Osteocyte (in vitro differentiated cells): ENCODE results near the gene SCP2. TPM values are rescaled to one million over a fixed set of nuclear protein-coding genes. Genes with fewer than 3 reads are reported as not detected.

Experiments
- DNase-seq: peaks from one replicate; pipeline ENCODE4 v3.0.0; 2021; ENCODE audit warnings: mixed read lengths; ENCODE audit not compliant: unreplicated experiment; ENCODE audit errors: extremely low spot score
- H3K27ac Mint-ChIP-seq: one replicate; pipeline ENCODE4 v1.8.0; 2021; ENCODE audit warnings: mild to moderate bottlenecking, mixed read lengths; ENCODE audit not compliant: unreplicated experiment
- H3K27me3 Mint-ChIP-seq: one replicate; pipeline ENCODE4 v1.8.0; 2021; ENCODE audit warnings: mixed read lengths; ENCODE audit not compliant: unreplicated experiment
- H3K36me3 Mint-ChIP-seq: one replicate; pipeline ENCODE4 v1.8.0; 2021; ENCODE audit warnings: mixed read lengths; ENCODE audit not compliant: unreplicated experiment
- H3K4me1 Mint-ChIP-seq: one replicate; pipeline ENCODE4 v1.8.0; 2021; ENCODE audit warnings: mixed read lengths; ENCODE audit not compliant: unreplicated experiment
- H3K4me3 Mint-ChIP-seq: one replicate; pipeline ENCODE4 v1.8.0; 2021; ENCODE audit warnings: mild to moderate bottlenecking, moderate library complexity, mixed read lengths; ENCODE audit not compliant: unreplicated experiment
- H3K9me3 Mint-ChIP-seq: one replicate; pipeline ENCODE4 v1.8.0; 2021; ENCODE audit warnings: mixed read lengths; ENCODE audit not compliant: unreplicated experiment
- total RNA-seq: library from RNA; stranded (reverse); gene quantifications from 2 replicates; pipeline ENCODE4 v1.2.1, GENCODE V29; 2021
- TF ChIP-seq, protein P1 (sequence below): fragments of 200-600 bp; sonication (generic); IDR thresholded peaks from 2 replicates; pipeline ENCODE4 v1.5.0; 2021; ENCODE audit warnings: antibody characterized with exemption, mild to moderate bottlenecking, moderate library complexity

The SCP2 gene
- total RNA-seq, 1 donor from 2014 or later, result 84.2 TPM

DNA sequence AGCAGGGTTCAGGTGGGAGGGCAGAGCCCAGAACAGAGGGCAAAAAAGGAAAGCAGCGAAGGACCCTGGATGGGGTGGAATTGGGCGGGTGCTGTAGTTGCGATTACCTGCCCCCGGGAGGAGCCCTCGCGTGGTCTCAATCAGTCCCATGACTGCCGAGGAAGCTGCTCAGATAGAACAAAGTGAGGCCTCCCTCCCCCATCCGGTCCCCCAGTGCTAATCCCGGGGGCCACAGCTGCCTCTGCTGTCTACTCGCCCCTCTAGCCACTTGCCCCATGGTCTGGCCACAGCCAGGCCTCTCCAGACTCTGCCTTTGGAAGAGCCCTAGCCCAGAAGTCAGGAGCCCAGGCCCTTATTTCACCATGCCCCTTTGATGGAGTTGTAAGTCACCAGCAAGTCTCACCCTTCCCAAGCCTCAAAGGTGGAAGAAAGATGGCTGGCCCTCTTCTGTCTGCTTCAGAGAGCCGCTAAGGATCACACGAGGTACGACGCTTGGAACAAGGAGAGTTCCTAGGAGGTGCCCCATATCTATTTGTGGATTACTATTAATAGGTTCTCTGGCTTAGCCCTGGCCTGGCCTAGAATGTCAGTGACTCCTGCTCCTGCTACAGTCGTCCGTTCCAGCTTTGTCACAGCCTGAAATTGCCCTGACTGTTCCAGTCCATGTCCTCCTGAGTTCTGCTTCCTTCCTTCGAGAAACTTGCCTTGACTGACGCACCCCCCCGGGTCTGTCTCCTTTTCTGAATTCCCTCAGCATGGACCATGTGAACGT, 22.0 kb upstream of the SCP2 start:
- Mint-ChIP-seq H3K4me1 (no peaks in the 10 kb centered on the region), H3K9me3 (no peaks in the 10 kb centered on the region), H3K27me3 (no peaks in the 10 kb centered on the region), H3K27ac (no peak overlapping the region), H3K4me3 (no peak overlapping the region), H3K36me3 (peaks cover 1% of the 10 kb centered on the region)
- DNase-seq, result no peak
- TF ChIP-seq, protein P1, sequence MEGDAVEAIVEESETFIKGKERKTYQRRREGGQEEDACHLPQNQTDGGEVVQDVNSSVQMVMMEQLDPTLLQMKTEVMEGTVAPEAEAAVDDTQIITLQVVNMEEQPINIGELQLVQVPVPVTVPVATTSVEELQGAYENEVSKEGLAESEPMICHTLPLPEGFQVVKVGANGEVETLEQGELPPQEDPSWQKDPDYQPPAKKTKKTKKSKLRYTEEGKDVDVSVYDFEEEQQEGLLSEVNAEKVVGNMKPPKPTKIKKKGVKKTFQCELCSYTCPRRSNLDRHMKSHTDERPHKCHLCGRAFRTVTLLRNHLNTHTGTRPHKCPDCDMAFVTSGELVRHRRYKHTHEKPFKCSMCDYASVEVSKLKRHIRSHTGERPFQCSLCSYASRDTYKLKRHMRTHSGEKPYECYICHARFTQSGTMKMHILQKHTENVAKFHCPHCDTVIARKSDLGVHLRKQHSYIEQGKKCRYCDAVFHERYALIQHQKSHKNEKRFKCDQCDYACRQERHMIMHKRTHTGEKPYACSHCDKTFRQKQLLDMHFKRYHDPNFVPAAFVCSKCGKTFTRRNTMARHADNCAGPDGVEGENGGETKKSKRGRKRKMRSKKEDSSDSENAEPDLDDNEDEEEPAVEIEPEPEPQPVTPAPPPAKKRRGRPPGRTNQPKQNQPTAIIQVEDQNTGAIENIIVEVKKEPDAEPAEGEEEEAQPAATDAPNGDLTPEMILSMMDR, result peak; percentile 46

DNA sequence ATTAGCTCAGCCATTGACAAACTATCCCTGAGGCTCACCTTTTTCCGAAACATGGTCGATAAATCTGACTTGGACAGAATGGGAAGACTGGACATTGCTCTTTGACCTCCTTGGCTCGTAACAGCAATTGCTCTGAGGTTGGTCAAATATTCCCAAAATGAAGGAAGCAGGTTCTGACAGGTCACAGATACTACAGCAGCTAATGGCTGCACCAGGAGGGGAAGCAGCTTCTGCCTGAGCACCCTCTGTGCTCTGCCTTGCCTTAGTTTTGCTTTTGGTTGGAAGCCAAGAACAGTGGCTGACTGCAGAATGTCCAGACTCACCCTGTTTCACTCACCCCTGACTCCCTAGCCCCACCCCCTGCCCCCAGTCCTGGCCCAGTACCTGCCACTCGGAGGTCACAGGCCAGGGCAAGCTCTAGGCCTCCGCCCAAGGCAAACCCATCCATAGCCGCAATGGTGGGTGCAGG, 20.9 kb upstream of the SCP2 start:
- Mint-ChIP-seq H3K36me3 (peaks cover 1% of the 10 kb centered on the region), H3K4me1 (no peaks in the 10 kb centered on the region), H3K4me3 (no peak overlapping the region), H3K27me3 (no peaks in the 10 kb centered on the region), H3K27ac (no peak overlapping the region), H3K9me3 (no peaks in the 10 kb centered on the region)
- TF ChIP-seq, protein P1, result no peak
- no peak for DNase-seq

DNA sequence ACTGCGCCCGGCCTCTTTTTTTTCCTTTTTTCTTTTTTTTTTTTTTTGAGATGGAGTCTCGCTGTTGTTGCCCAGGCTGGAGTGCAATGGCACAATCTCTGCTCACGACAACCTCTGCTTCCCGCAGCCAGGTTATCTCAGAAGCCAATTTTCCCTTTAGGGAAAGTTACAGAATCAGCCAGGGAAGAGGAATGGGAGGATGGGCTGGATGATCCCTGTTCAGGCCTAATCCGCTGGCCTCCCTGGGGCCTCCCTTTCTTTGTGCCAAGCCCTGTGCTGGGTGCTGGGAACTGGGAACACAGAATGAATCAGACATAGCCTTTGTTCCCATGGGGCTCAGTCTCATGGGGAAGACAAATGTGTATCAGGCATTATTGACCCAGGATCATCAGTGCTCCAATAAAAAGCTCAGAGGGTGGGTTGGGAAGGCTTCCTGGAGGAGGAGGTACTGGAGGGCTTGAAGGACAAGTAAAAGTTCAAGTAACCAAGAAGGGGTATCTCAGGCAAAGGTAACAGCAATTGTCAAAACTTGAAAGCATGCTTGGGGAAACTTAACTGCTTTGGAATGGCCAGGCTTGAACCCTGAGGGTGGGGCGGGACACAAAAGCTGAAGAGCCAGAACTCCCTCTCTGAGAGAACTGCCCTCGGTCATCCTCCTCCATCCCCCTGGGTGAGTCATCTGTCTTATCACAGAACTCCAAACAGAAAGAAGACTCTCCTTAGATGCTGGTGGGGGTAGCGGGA, 19.8 kb upstream of the SCP2 start:
- no peaks in the 10 kb centered on the region for H3K4me1 Mint-ChIP-seq
- no peak for DNase-seq
- no peak overlapping the region for H3K27ac Mint-ChIP-seq
- H3K27me3 Mint-ChIP-seq, result no peaks in the 10 kb centered on the region
- H3K4me3 Mint-ChIP-seq, result no peak overlapping the region
- peaks cover 1% of the 10 kb centered on the region for H3K36me3 Mint-ChIP-seq
- no peaks in the 10 kb centered on the region for H3K9me3 Mint-ChIP-seq
- TF ChIP-seq, protein P1, result no peak

DNA sequence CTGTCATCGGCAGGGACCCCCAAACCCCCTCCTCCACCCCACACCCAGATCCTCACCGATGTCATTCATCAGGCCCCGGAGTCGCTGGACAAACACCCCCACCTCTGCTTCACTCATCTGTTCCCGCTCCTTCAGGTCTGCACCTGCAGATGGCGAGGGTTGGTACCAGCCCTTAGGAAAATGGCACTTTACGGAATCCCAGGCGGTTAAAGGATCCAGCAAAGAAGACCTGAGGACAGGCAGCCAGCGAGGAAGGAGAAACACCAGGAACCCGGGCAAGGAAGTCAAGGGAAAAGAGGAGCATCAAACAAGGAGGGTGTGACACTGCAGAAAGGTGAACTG, 19.3 kb upstream of the SCP2 start:
- TF ChIP-seq, protein P1, result no peak
- Mint-ChIP-seq H3K4me1 (no peaks in the 10 kb centered on the region), H3K27ac (no peak overlapping the region), H3K4me3 (no peak overlapping the region), H3K27me3 (no peaks in the 10 kb centered on the region), H3K36me3 (peaks cover 1% of the 10 kb centered on the region), H3K9me3 (no peaks in the 10 kb centered on the region)
- DNase-seq, result no peak

DNA sequence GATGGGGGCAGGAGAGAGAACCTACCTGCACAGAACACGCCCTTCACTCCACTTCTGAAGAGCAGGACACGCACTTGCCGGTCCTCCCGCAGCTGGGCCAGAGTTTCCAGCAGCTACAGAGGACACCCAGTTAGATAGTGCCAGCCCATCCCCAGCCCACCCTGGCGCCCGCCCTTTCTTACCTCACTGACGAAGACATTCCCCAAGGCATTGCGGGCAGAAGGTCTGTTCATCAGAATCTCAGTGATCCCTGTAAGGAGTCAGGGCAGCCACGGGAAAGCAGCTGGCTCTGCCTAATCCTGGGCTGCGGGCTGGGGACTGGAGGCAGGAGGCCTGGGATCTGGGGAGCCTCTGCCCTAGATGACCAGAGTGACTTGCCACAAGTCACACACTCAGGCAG, 15.5 kb upstream of the SCP2 start:
- no peak for DNase-seq
- no peaks in the 10 kb centered on the region for H3K9me3 Mint-ChIP-seq
- no peaks in the 10 kb centered on the region for H3K27me3 Mint-ChIP-seq
- peaks cover 1% of the 10 kb centered on the region for H3K36me3 Mint-ChIP-seq
- TF ChIP-seq, protein P1, result no peak
- no peaks in the 10 kb centered on the region for H3K4me1 Mint-ChIP-seq
- no peak overlapping the region for H3K27ac Mint-ChIP-seq
- no peak overlapping the region for H3K4me3 Mint-ChIP-seq
